ENCODE data around the gene TMEM207. TPM values are rescaled to one million over a fixed set of nuclear protein-coding genes. Genes with fewer than 3 reads are reported as not detected.

TMEM207 gene
- total RNA-seq, 1 experiment from 2014 or later = not detected

GRCh38 chr3:190443257-190443656 lies 6.4 kb downstream of the TMEM207 start:
- intact Hi-C loops (cut with micrococcal nuclease) = loop anchor here (1.0 to 5.0 kb wide), 4 partner anchors 59 to 481 kb away; partner anchors contain the start of gene CLDN1
- Mint-ChIP-seq H3K27ac (ENCODE audit: low read depth, unreplicated experiment) (no peak overlapping the region), H3K4me3 (ENCODE audit: unreplicated experiment) (no peak overlapping the region), H3K27me3 (ENCODE audit: insufficient read depth, unreplicated experiment) (no peaks in the 10 kb centered on the region), H3K36me3 (ENCODE audit: insufficient read depth, unreplicated experiment) (no peaks in the 10 kb centered on the region), H3K4me1 (ENCODE audit: insufficient read depth, unreplicated experiment) (no peaks in the 10 kb centered on the region), H3K9me3 (ENCODE audit: unreplicated experiment) (no peaks in the 10 kb centered on the region)
- ChIA-PET CTCF (interaction anchor here (0.7 to 2.1 kb wide), 13 partner anchors 18 to 482 kb away, joined by 3 to 7 read pairs (median 4); partner anchors contain the start of gene CLDN1), POLR2A (interaction anchor here (1.0 to 2.0 kb wide), 2 partner anchors 17 to 70 kb away, joined by 3 to 6 read pairs; partner anchors contain the start of gene IL1RAP)
- TF ChIP-seq CTCF (IDR thresholded peaks at IDR 0.05; ENCODE audit: unreplicated experiment) = peak; percentile 36
- peak; percentile 30 for DNase-seq (ENCODE audit: unreplicated experiment)
- BruUV-seq (replicated peaks) = no TSS peak

GRCh38 chr3:190442240-190442639 lies 7.5 kb downstream of the TMEM207 start:
- H3K36me3 Mint-ChIP-seq (ENCODE audit: insufficient read depth, unreplicated experiment) = no peaks in the 10 kb centered on the region
- intact Hi-C loops (cut with micrococcal nuclease) = loop anchor here (2.0 to 5.0 kb wide), 3 partner anchors 120 to 480 kb away; partner anchors contain the start of gene CLDN1
- no peaks in the 10 kb centered on the region for H3K4me1 Mint-ChIP-seq (ENCODE audit: insufficient read depth, unreplicated experiment)
- no peak for DNase-seq (ENCODE audit: unreplicated experiment)
- H3K9me3 Mint-ChIP-seq (ENCODE audit: unreplicated experiment) = no peaks in the 10 kb centered on the region
- H3K4me3 Mint-ChIP-seq (ENCODE audit: unreplicated experiment) = no peak overlapping the region
- BruUV-seq (replicated peaks) = no TSS peak
- H3K27me3 Mint-ChIP-seq (ENCODE audit: insufficient read depth, unreplicated experiment) = no peaks in the 10 kb centered on the region
- no peak for TF ChIP-seq CTCF (IDR thresholded peaks at IDR 0.05; ENCODE audit: unreplicated experiment)
- no peak overlapping the region for H3K27ac Mint-ChIP-seq (ENCODE audit: low read depth, unreplicated experiment)
- POLR2A ChIA-PET = interaction anchor here (0.6 to 0.8 kb wide), 2 partner anchors 255 to 608 kb away, joined by 3 to 4 read pairs; no protein-coding TSS in a partner anchor
- CTCF ChIA-PET = interaction anchor here (1.0 to 1.7 kb wide), 3 partner anchors 13 to 479 kb away, joined by 4 to 5 read pairs (median 5); no protein-coding TSS in a partner anchor

GRCh38 chr3:190436331-190436730 lies 13.4 kb downstream of the TMEM207 start:
- no peak for DNase-seq (ENCODE audit: unreplicated experiment)
- no peak for TF ChIP-seq CTCF (IDR thresholded peaks at IDR 0.05; ENCODE audit: unreplicated experiment)
- H3K4me1 Mint-ChIP-seq (ENCODE audit: insufficient read depth, unreplicated experiment) = peaks cover 18% of the 10 kb centered on the region
- H3K27ac Mint-ChIP-seq (ENCODE audit: low read depth, unreplicated experiment) = no peak overlapping the region
- H3K9me3 Mint-ChIP-seq (ENCODE audit: unreplicated experiment) = peaks cover 18% of the 10 kb centered on the region
- intact Hi-C loops (cut with micrococcal nuclease) = no loop called here
- H3K4me3 Mint-ChIP-seq (ENCODE audit: unreplicated experiment) = no peak overlapping the region
- BruUV-seq (replicated peaks) = no TSS peak
- no peaks in the 10 kb centered on the region for H3K36me3 Mint-ChIP-seq (ENCODE audit: insufficient read depth, unreplicated experiment)
- ChIA-PET POLR2A (interaction anchor here (0.8 kb wide), 1 partner anchor 80 kb away, joined by 3 read pairs; no protein-coding TSS in a partner anchor), CTCF (interaction anchor here (0.5 to 0.7 kb wide), 2 partner anchors 46 to 81 kb away, joined by 3 to 4 read pairs; no protein-coding TSS in a partner anchor)
- H3K27me3 Mint-ChIP-seq (ENCODE audit: insufficient read depth, unreplicated experiment) = no peaks in the 10 kb centered on the region

- BruUV-seq (replicated peaks) = no TSS peak
- ChIA-PET POLR2A (no interaction called here), CTCF (no interaction called here)
- Mint-ChIP-seq H3K27ac (ENCODE audit: low read depth, unreplicated experiment) (peak overlapping the region; percentile 29), H3K4me3 (ENCODE audit: unreplicated experiment) (no peak overlapping the region), H3K36me3 (ENCODE audit: insufficient read depth, unreplicated experiment) (no peaks in the 10 kb centered on the region), H3K9me3 (ENCODE audit: unreplicated experiment) (peaks cover 18% of the 10 kb centered on the region), H3K4me1 (ENCODE audit: insufficient read depth, unreplicated experiment) (peaks cover 18% of the 10 kb centered on the region), H3K27me3 (ENCODE audit: insufficient read depth, unreplicated experiment) (no peaks in the 10 kb centered on the region)
- intact Hi-C loops (cut with micrococcal nuclease) = no loop called here
- no peak for TF ChIP-seq CTCF (IDR thresholded peaks at IDR 0.05; ENCODE audit: unreplicated experiment)
- DNase-seq (ENCODE audit: unreplicated experiment) = no peak
Measured at GRCh38 chr3:190435618-190436017, 14.1 kb downstream of the TMEM207 start.

Data from MCF 10A (cell line).